GM23338 (cell line): ENCODE measurements around the gene CFP. TPM values are rescaled to one million over a fixed set of nuclear protein-coding genes. Genes with fewer than 3 reads are reported as not detected.
A peak's percentile ranks its signal among the peaks of the same experiment; 100 is the strongest.

Experiments
- ATAC-seq: fragments of 200-7000 bp; cut with Tn5 transposase; 3 replicates; pipeline ENCODE4 v1.9.1; 2020
- DNase-seq: peaks from one replicate; pipeline ENCODE4 v3.0.0-alpha.2; 2015; ENCODE audit warnings: low spot score
- H2AFZ ChIP-seq: fragments of 200-600 bp; sonication (generic); 2 replicates; pipeline ENCODE4 v1.8.0; 2016; ENCODE audit warnings: antibody characterized with exemption, mild to moderate bottlenecking, moderate library complexity
- H3F3A ChIP-seq: fragments of 200-600 bp; sonication (generic); replicated peaks from 2 replicates; pipeline ENCODE4 v1.8.0; 2017; ENCODE audit warnings: antibody characterized with exemption, mixed run types, low read depth
- H3K27ac ChIP-seq: fragments of 200-600 bp; sonication (generic); 2 replicates; pipeline ENCODE4 v1.6.1; 2016; ENCODE audit warnings: low read depth
- H3K27me3 ChIP-seq: fragments of 200-600 bp; sonication (generic); 2 replicates; pipeline ENCODE4 v1.8.0; 2016; ENCODE audit warnings: mild to moderate bottlenecking, mixed run types, moderate library complexity; ENCODE audit not compliant: insufficient read depth
- H3K36me3 ChIP-seq: fragments of 200-600 bp; sonication (generic); 2 replicates; pipeline ENCODE4 v1.8.0; 2016; ENCODE audit warnings: mild to moderate bottlenecking; ENCODE audit not compliant: insufficient read depth
- H3K4me1 ChIP-seq: fragments of 200-600 bp; sonication (generic); 2 replicates; pipeline ENCODE4 v1.8.0; 2016; ENCODE audit warnings: mild to moderate bottlenecking, moderate library complexity; ENCODE audit not compliant: insufficient read depth
- H3K4me2 ChIP-seq: fragments of 200-600 bp; sonication (generic); 2 replicates; pipeline ENCODE4 v1.7.1; 2017; ENCODE audit warnings: mixed run types
- H3K4me3 ChIP-seq: fragments of 200-600 bp; sonication (generic); 2 replicates; pipeline ENCODE4 v1.6.1; 2016; ENCODE audit warnings: mixed run types
- H3K79me2 ChIP-seq: fragments of 200-600 bp; sonication (generic); replicated peaks from 2 replicates; pipeline ENCODE4 v1.8.0; 2017; ENCODE audit warnings: mild to moderate bottlenecking; ENCODE audit not compliant: insufficient read depth
- H3K9me2 ChIP-seq: fragments of 200-600 bp; sonication (generic); 2 replicates; pipeline ENCODE4 v1.8.0; 2017; ENCODE audit not compliant: insufficient read depth
- H4K20me1 ChIP-seq: fragments of 200-600 bp; sonication (generic); replicated peaks from 2 replicates; pipeline ENCODE4 v1.8.0; 2017; ENCODE audit warnings: mild to moderate bottlenecking; ENCODE audit not compliant: insufficient read depth
- H3K27ac Mint-ChIP-seq: 2 replicates; pipeline ENCODE4 v1.8.0; 2020; ENCODE audit warnings: inconsistent platforms, mild to moderate bottlenecking, moderate library complexity, mixed read lengths
- H3K27me3 Mint-ChIP-seq: 3 replicates; pipeline ENCODE4 v1.8.0; 2022; ENCODE audit warnings: low read depth, mild to moderate bottlenecking, moderate library complexity, mixed read lengths, inconsistent platforms; ENCODE audit not compliant: insufficient read depth, poor library complexity
- H3K36me3 Mint-ChIP-seq: 3 replicates; pipeline ENCODE4 v1.8.0; 2021; ENCODE audit warnings: low read depth, mild to moderate bottlenecking, inconsistent platforms, moderate library complexity, mixed read lengths
- H3K4me1 Mint-ChIP-seq: 3 replicates; pipeline ENCODE4 v1.8.0; 2020; ENCODE audit warnings: mild to moderate bottlenecking, inconsistent platforms, mixed read lengths
- H3K4me3 Mint-ChIP-seq: 3 replicates; pipeline ENCODE4 v1.8.0; 2021; ENCODE audit warnings: moderate library complexity, mild to moderate bottlenecking, inconsistent platforms, mixed read lengths
- H3K9me3 Mint-ChIP-seq: 3 replicates; pipeline ENCODE4 v1.8.0; 2020; ENCODE audit warnings: moderate library complexity, mild to moderate bottlenecking, inconsistent platforms, mixed read lengths
- EZH2phosphoT487 ChIP-seq: fragments of 200-600 bp; sonication (generic); IDR thresholded peaks from one replicate; pipeline ENCODE4 v1.8.1; 2018; ENCODE audit warnings: antibody characterized with exemption; ENCODE audit not compliant: unreplicated experiment
- JUNB ChIP-seq: IDR thresholded peaks from one replicate; pipeline ENCODE4 v1.6.1; 2016; ENCODE audit warnings: antibody characterized with exemption; ENCODE audit not compliant: unreplicated experiment
- STAT1 ChIP-seq: IDR thresholded peaks from one replicate; pipeline ENCODE4 v1.6.1; 2016; ENCODE audit warnings: antibody characterized with exemption; ENCODE audit not compliant: unreplicated experiment
- polyA plus RNA-seq: library from polyadenylated mRNA; unstranded; fragments of >200 nt; fragmentation: Nextera tagmentation; extraction: Ambion mirVana; gene quantifications from 2 replicates; pipeline ENCODE4 v1.2.1, GENCODE V29; 2016
- total RNA-seq: library from RNA; depleted of rRNA; stranded (reverse); fragments of >200 nt; shearing (Covaris generic); gene quantifications from 2 replicates; pipeline ENCODE4 v1.2.3, GENCODE V29; 2014
- TF ChIP-seq, protein P1 (sequence below): IDR thresholded peaks from 2 replicates; pipeline ENCODE4 v1.6.1; 2016; ENCODE audit warnings: antibody characterized with exemption
- TF ChIP-seq, protein P2 (sequence below): fragments of 250-450 bp; sonication (Bioruptor Pico); IDR thresholded peaks from 2 replicates; pipeline ENCODE4 v1.5.0; 2020; ENCODE audit warnings: mild to moderate bottlenecking, moderate library complexity

CFP gene
- total and polyA plus RNA-seq, 2 experiments from 2014 or later, result 2.1 to 2.2 TPM

DNA sequence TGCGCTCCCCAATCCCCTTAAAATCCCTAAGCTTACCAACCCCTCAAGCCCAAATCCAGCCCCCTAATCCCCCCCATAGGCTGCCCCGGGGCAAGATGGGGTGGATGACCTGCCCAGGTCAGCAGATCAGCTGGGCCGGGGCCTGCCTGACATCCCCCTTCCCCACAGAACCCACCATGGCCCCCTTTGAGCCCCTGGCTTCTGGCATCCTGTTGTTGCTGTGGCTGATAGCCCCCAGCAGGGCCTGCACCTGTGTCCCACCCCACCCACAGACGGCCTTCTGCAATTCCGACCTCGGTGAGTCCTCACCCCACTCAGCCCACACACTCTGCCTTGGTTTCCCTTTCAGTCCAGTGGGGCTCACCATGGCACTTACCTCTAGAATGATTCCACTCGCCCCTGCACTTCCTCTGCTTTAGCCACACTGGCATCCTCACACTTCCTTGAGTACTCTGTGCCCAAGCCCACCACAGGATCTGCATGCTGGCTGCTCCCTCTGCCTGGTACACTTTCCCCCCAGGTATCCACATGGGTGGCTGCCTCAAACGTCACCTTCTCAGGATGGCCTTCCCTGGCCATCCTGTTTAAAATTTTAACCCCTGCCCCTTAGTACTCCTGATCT, 46.4 kb downstream of the CFP start:
- peaks cover 16% of the 10 kb centered on the region for H3K27me3 Mint-ChIP-seq
- no peaks in the 10 kb centered on the region for H3F3A ChIP-seq
- no peaks in the 10 kb centered on the region for H4K20me1 ChIP-seq
- H3K27me3 ChIP-seq, result no peaks in the 10 kb centered on the region
- ATAC-seq, result no peak
- H3K4me1 ChIP-seq, result 0 out of 2 replicates have a peak, but pooled peaks cover 4% of the 10 kb centered on the region
- no peak overlapping the region for H3K4me2 ChIP-seq
- no peaks in the 10 kb centered on the region for H3K9me3 Mint-ChIP-seq
- H3K27ac ChIP-seq, result no peak overlapping the region
- peaks cover 5% of the 10 kb centered on the region; the same call in 1 of the 3 replicates for H3K36me3 Mint-ChIP-seq
- no peaks in the 10 kb centered on the region for H3K79me2 ChIP-seq
- no peak overlapping the region for H3K27ac Mint-ChIP-seq
- TF ChIP-seq, protein P1, sequence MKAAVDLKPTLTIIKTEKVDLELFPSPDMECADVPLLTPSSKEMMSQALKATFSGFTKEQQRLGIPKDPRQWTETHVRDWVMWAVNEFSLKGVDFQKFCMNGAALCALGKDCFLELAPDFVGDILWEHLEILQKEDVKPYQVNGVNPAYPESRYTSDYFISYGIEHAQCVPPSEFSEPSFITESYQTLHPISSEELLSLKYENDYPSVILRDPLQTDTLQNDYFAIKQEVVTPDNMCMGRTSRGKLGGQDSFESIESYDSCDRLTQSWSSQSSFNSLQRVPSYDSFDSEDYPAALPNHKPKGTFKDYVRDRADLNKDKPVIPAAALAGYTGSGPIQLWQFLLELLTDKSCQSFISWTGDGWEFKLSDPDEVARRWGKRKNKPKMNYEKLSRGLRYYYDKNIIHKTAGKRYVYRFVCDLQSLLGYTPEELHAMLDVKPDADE, result no peak
- TF ChIP-seq JUNB (no peak), STAT1 (no peak), EZH2phosphoT487 (no peak)
- TF ChIP-seq, protein P2, sequence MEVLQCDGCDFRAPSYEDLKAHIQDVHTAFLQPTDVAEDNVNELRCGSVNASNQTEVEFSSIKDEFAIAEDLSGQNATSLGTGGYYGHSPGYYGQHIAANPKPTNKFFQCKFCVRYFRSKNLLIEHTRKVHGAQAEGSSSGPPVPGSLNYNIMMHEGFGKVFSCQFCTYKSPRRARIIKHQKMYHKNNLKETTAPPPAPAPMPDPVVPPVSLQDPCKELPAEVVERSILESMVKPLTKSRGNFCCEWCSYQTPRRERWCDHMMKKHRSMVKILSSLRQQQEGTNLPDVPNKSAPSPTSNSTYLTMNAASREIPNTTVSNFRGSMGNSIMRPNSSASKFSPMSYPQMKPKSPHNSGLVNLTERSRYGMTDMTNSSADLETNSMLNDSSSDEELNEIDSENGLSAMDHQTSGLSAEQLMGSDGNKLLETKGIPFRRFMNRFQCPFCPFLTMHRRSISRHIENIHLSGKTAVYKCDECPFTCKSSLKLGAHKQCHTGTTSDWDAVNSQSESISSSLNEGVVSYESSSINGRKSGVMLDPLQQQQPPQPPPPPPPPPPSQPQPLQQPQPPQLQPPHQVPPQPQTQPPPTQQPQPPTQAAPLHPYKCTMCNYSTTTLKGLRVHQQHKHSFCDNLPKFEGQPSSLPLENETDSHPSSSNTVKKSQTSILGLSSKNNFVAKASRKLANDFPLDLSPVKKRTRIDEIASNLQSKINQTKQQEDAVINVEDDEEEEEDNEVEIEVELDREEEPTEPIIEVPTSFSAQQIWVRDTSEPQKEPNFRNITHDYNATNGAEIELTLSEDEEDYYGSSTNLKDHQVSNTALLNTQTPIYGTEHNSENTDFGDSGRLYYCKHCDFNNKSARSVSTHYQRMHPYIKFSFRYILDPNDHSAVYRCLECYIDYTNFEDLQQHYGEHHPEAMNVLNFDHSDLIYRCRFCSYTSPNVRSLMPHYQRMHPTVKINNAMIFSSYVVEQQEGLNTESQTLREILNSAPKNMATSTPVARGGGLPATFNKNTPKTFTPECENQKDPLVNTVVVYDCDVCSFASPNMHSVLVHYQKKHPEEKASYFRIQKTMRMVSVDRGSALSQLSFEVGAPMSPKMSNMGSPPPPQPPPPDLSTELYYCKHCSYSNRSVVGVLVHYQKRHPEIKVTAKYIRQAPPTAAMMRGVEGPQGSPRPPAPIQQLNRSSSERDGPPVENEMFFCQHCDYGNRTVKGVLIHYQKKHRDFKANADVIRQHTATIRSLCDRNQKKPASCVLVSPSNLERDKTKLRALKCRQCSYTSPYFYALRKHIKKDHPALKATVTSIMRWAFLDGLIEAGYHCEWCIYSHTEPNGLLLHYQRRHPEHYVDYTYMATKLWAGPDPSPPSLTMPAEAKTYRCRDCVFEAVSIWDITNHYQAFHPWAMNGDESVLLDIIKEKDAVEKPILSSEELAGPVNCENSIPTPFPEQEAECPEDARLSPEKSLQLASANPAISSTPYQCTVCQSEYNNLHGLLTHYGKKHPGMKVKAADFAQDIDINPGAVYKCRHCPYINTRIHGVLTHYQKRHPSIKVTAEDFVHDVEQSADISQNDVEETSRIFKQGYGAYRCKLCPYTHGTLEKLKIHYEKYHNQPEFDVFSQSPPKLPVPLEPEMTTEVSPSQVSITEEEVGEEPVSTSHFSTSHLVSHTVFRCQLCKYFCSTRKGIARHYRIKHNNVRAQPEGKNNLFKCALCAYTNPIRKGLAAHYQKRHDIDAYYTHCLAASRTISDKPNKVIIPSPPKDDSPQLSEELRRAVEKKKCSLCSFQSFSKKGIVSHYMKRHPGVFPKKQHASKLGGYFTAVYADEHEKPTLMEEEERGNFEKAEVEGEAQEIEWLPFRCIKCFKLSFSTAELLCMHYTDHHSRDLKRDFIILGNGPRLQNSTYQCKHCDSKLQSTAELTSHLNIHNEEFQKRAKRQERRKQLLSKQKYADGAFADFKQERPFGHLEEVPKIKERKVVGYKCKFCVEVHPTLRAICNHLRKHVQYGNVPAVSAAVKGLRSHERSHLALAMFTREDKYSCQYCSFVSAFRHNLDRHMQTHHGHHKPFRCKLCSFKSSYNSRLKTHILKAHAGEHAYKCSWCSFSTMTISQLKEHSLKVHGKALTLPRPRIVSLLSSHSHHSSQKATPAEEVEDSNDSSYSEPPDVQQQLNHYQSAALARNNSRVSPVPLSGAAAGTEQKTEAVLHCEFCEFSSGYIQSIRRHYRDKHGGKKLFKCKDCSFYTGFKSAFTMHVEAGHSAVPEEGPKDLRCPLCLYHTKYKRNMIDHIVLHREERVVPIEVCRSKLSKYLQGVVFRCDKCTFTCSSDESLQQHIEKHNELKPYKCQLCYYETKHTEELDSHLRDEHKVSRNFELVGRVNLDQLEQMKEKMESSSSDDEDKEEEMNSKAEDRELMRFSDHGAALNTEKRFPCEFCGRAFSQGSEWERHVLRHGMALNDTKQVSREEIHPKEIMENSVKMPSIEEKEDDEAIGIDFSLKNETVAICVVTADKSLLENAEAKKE (CRISPR knock-in tag), result no peak
- peaks cover 28% of the 10 kb centered on the region for H3K4me1 Mint-ChIP-seq
- H2AFZ ChIP-seq, result no peak overlapping the region
- no peak for DNase-seq
- H3K4me3 ChIP-seq, result no peak overlapping the region
- H3K4me3 Mint-ChIP-seq, result peak overlapping the region; percentile 71; the same call in 1 of the 3 replicates
- H3K9me2 ChIP-seq, result no peaks in the 10 kb centered on the region
- no peaks in the 10 kb centered on the region for H3K36me3 ChIP-seq
